Esophagus squamous epithelium (tissue), 5 donors: ENCODE results near the gene PRR14L. TPM values are rescaled to one million over a fixed set of nuclear protein-coding genes. Genes with fewer than 3 reads are reported as not detected.
"Not testable (repeated sequence)": the region's sequence is repeated elsewhere in the genome, so short reads cannot be mapped to it uniquely, and the experiment has no call there.

ENCODE experiments used
- DNase-seq: peaks from one replicate; lab custom pipeline; 2025; lab: John Stamatoyannopoulos, UW
- H3K27ac ChIP-seq, 4 donors: fragments of 200-600 bp; sonication (generic); one replicate each; pipeline ENCODE4 v1.5.1; 2016 to 2019; ENCODE audit warnings: mild to moderate bottlenecking in 1 of 4
- H3K27me3 ChIP-seq, 4 donors: fragments of 200-600 bp; sonication (generic); 1 replicate in 3 of 4; 2 replicates in 1 of 4; pipeline versions ENCODE4 v1.5.1 to v1.6.0; 2017 to 2021; ENCODE audit warnings: antibody characterized with exemption in 1 of 4
- H3K36me3 ChIP-seq, 3 donors: fragments of 200-600 bp; sonication (generic); one replicate each; pipeline ENCODE4 v1.5.1; 2016 to 2019
- H3K4me1 ChIP-seq, 3 donors: fragments of 200-600 bp; sonication (generic); one replicate each; pipeline ENCODE4 v1.5.1; 2017 to 2019
- H3K4me3 ChIP-seq, 4 donors: fragments of 200-600 bp; sonication (generic); 1 replicate in 3 of 4; 2 replicates in 1 of 4; pipeline ENCODE4 v1.5.1; 2016 to 2019; ENCODE audit warnings: mild to moderate bottlenecking in 2 of 4, moderate library complexity in 1 of 4
- H3K9me3 ChIP-seq, 3 donors: fragments of 200-600 bp; sonication (generic); one replicate each; pipeline ENCODE4 v1.5.1; 2016 to 2019
- POLR2A ChIP-seq, 4 donors: fragments of 450-650 bp; IDR thresholded peaks; one replicate each; pipeline ENCODE4 v1.6.1; 2017; ENCODE audit warnings: antibody characterized with exemption in 4 of 4, mild to moderate bottlenecking in 4 of 4, moderate library complexity in 3 of 4
- WGBS, 2 donors: methylation state at CpG; one replicate each; pipeline ENCODE4 v1.1.5; 2018; 5-methylcytosine and 5-hydroxymethylcytosine counted together
- intact Hi-C: fragments of 100-400 bp; cut with DNase I; formaldehyde crosslinking; loops from one replicate; pipeline ENCODE4 v1.15.0; 2022
- total RNA-seq, 4 donors: library from RNA; depleted of rRNA; stranded (reverse); fragments of >200 nt; gene quantifications; one replicate each; pipeline ENCODE4 v1.1.0, GENCODE V29; 2016
- TF ChIP-seq, protein P1 (sequence below), 6 experiments: fragments of 450-650 bp in 4 of 6; fragments of 200-600 bp in 2 of 6; sonication (generic) in 2 of 6; IDR thresholded peaks; one replicate each; pipeline ENCODE4 v1.5.1; 2016 to 2019; ENCODE audit warnings: antibody characterized with exemption in 6 of 6, mild to moderate bottlenecking in 4 of 6, moderate library complexity in 4 of 6
- donor health status: DM: yes; HTN: yes; CAD: no.

The PRR14L gene
- total RNA-seq, 4 donors from 2014 or later: 17.2 to 30.5 (median 25.7) TPM

DNA sequence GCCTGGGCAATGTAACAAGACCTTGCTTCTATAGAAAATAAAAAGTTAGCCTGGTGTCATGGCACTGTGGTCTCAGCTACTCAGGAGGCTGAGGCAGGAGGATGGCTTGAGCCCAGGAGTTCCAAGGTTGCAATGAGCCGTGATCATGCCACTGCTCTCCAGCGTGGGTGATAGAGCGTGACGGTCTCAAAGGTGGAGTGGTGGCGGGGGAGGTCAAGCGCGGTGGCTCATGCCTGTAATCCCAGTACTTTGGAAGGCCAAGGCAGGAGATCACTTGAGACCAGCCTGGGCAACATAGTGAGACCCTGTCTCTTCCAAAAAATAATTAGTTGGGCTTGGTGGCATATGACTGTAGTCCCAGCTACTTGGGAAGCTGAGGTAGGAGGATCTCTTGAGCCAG, 71.2 kb downstream of the PRR14L start:
- Histone ChIP-seq H3K27me3 (no peaks in the 10 kb centered on the region), H3K4me3 (no peak overlapping the region), H3K9me3 (no peaks in the 10 kb centered on the region), H3K4me1 (peaks cover 5 to 46% (median 26%) of the 10 kb centered on the region in 3 donors), H3K27ac (no peak overlapping the region), H3K36me3 (peaks cover 0 to 3% (median 0%) of the 10 kb centered on the region in 3 donors)
- TF ChIP-seq POLR2A (IDR thresholded peaks at IDR 0.05): no peak
- TF ChIP-seq, protein P1, sequence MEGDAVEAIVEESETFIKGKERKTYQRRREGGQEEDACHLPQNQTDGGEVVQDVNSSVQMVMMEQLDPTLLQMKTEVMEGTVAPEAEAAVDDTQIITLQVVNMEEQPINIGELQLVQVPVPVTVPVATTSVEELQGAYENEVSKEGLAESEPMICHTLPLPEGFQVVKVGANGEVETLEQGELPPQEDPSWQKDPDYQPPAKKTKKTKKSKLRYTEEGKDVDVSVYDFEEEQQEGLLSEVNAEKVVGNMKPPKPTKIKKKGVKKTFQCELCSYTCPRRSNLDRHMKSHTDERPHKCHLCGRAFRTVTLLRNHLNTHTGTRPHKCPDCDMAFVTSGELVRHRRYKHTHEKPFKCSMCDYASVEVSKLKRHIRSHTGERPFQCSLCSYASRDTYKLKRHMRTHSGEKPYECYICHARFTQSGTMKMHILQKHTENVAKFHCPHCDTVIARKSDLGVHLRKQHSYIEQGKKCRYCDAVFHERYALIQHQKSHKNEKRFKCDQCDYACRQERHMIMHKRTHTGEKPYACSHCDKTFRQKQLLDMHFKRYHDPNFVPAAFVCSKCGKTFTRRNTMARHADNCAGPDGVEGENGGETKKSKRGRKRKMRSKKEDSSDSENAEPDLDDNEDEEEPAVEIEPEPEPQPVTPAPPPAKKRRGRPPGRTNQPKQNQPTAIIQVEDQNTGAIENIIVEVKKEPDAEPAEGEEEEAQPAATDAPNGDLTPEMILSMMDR (IDR thresholded peaks at IDR 0.05): no peak
- no peak for DNase-seq
- intact Hi-C loops: loop anchor here (10.0 kb wide), 1 partner anchor 266 kb away; the partner anchor contains the start of gene YWHAH
- WGBS, 2 donors: 86 to 96% methylated on average over 7 of the region's 7 CpGs

GRCh38 chr22:31676700-31677099, 73.2 kb downstream of the PRR14L start:
- TF ChIP-seq, protein P1 (IDR thresholded peaks at IDR 0.05): peak in 1 of 6 experiments; percentile 13
- peak in 3 of 4 donors; percentile 41 to 58 (median 51) for TF ChIP-seq POLR2A (IDR thresholded peaks at IDR 0.05)
- H3K27ac ChIP-seq: peak overlapping the region; percentile 78 to 85 (median 82)
- no peaks in the 10 kb centered on the region for H3K36me3 ChIP-seq
- H3K4me1 ChIP-seq: peaks cover 0 to 27% (median 12%) of the 10 kb centered on the region in 3 donors
- peak; percentile 74 for DNase-seq
- intact Hi-C loops: loop anchor here (10.0 kb wide), 1 partner anchor 268 kb away; the partner anchor contains the start of gene YWHAH
- no peaks in the 10 kb centered on the region for H3K27me3 ChIP-seq
- 0 to 1% methylated on average over 3 to 24 of the region's 25 CpGs for WGBS, 2 donors
- no peaks in the 10 kb centered on the region for H3K9me3 ChIP-seq
- peak overlapping the region; percentile 25 to 67 (median 48) for H3K4me3 ChIP-seq

DNA sequence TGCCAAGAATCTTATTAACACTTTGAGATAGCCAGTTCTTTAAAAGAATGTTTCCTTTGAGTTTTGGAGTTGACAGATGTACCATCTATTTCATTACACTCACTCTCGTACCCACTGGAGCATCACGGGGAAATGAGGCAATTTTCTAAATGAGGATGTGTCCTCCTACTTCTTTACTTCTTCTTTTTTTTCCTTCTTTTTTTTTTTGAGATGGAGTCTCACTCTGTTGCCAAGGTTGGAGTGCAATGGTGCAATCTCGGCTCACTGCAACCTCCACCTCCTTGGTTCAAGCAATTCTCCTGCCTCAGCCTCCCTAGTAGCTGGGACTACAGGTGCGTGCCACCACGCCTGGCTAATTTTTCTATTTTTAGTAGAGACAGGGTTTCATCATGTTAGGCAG, 75.7 kb downstream of the PRR14L start:
- WGBS, 2 donors: 76 to 87% methylated on average over 5 of the region's 5 CpGs
- H3K4me1 ChIP-seq: peaks cover 0 to 11% (median 3%) of the 10 kb centered on the region in 3 donors
- intact Hi-C loops: loop anchor here (10.0 kb wide), 1 partner anchor 271 kb away; the partner anchor contains the start of gene YWHAH
- not testable (repeated sequence) for H3K9me3 ChIP-seq, H3K4me3 ChIP-seq, H3K36me3 ChIP-seq, H3K27ac ChIP-seq, DNase-seq, H3K27me3 ChIP-seq

DNA sequence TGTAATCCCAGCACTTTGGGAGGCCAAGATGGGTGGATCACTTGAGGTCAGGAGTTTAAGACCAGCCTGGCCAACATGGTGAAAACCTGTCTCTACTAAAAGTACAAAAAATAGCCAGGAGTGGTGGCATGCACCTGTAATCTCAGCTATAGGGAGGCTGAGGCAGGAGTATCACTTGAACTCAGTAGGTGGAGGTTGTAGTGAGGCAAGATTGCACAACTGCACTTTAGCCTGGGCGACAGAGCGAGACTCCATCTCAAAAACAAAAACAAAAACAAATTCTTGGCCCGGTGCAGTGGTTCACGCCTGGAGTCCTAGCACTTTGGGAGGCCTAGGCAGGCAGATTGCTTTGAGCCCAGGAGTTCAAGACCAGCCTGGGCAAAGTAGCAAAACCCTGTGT, 81.1 kb downstream of the PRR14L start:
- intact Hi-C loops, H3K27ac ChIP-seq, H3K9me3 ChIP-seq, H3K36me3 ChIP-seq, DNase-seq, H3K4me3 ChIP-seq, H3K27me3 ChIP-seq, H3K4me1 ChIP-seq: not testable (repeated sequence)
- WGBS, 2 donors: 85 to 96% methylated on average over 4 of the region's 4 CpGs

DNA sequence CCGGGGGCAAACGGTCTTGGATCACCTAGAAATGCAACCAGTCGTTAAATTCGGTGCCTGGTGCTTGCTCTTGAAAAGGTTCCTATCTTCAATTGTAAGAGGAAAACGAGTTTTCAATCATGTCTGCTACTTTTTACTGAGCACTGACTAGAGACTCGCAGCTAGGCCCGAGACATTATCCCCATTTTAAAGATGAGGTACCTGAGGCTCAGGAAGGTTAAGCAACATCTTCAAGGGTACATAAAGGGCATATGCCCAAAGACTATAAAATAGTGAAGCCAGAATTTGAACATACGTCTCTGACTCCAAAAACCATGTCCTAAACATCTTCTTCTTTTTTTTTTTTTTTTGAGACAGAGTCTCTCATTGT, 87.3 kb downstream of the PRR14L start:
- Histone ChIP-seq H3K36me3 (no peaks in the 10 kb centered on the region), H3K4me3 (peak overlapping the region; percentile 67 to 99 (median 86)), H3K4me1 (peaks cover 8 to 40% (median 18%) of the 10 kb centered on the region in 3 donors), H3K9me3 (no peaks in the 10 kb centered on the region), H3K27ac (peak overlapping the region; percentile 90 to 95 (median 92)), H3K27me3 (no peaks in the 10 kb centered on the region)
- no peak for DNase-seq
- TF ChIP-seq, protein P1 (IDR thresholded peaks at IDR 0.05): no peak
- no peak for TF ChIP-seq POLR2A (IDR thresholded peaks at IDR 0.05)
- intact Hi-C loops: no loop called here
- 36 to 45% methylated on average over 8 of the region's 8 CpGs for WGBS, 2 donors

DNA sequence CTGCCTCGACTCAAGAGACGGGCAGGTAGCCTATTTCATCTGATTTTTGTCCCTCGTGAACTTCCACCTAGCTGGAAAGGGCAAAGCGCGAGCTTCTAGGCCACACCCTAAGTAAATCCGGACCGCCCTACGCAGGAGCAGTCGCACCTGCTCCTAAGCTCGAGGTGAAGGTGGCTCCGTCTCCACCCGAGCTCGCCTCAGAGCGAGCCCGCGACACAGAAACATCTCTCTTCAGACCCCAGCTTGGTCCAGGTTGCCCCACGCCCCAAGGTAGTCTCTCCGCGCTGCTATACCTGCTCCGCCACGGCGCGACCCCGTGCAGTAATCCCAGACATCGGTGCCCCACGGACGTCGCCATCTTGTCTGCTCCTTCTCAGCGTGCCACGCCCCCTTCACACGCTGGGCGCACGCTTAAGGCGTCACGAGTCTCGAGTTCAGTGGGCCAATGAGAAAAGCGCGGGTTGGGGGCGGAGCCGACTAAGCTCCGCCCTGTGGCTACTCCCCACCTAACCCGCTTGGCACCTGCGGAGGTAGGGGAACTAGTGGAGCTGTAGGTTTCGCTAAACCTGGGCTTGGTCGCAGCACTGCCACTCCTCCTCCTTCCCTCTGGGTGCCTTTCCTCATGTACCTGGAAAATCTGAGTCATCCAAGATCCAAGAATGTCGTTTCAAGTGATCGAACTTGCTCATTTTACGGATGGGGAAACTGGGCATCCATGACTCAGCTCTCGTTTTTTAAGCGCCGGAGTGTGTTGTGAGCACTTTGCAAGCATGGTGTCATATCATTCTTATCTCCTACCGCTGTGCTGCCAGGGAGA, 87.9 kb downstream of the PRR14L start, which contains the start of gene PISD:
TSS of gene PISD (minus strand) at position 365 of the 817 bp plus-strand sequence. CDS start at position 358, 7 bp downstream.
- no peaks in the 10 kb centered on the region for H3K36me3 ChIP-seq
- DNase-seq: peak; percentile 87
- intact Hi-C loops: no loop called here
- no peaks in the 10 kb centered on the region for H3K27me3 ChIP-seq
- H3K4me1 ChIP-seq: peaks cover 8 to 43% (median 18%) of the 10 kb centered on the region in 3 donors
- H3K9me3 ChIP-seq: no peaks in the 10 kb centered on the region
- H3K27ac ChIP-seq: peak within 1 kb of the TSS; percentile 90 to 95 (median 92)
- WGBS, 2 donors: 1 to 2% methylated on average over 45 to 50 of the region's 52 CpGs
- TF ChIP-seq, protein P1 (IDR thresholded peaks at IDR 0.05): peak in 2 of 6 experiments; percentile 1 to 6
- peak in 3 of 4 donors; percentile 32 to 83 (median 82) for TF ChIP-seq POLR2A (IDR thresholded peaks at IDR 0.05)
- peak within 1 kb of the TSS; percentile 67 to 99 (median 86) for H3K4me3 ChIP-seq

- DNase-seq, H3K36me3 ChIP-seq, intact Hi-C loops, H3K27me3 ChIP-seq, H3K9me3 ChIP-seq: not testable (repeated sequence)
- H3K27ac ChIP-seq: peak overlapping the region; percentile 90 to 95 (median 92)
- 25 to 38% methylated on average over 6 to 8 of the region's 10 CpGs for WGBS, 2 donors
- H3K4me1 ChIP-seq: peaks cover 8 to 44% (median 18%) of the 10 kb centered on the region in 3 donors
- H3K4me3 ChIP-seq: peak overlapping the region; percentile 67 to 99 (median 86)
Measured at GRCh38 chr22:31660860-31661341, 89.0 kb downstream of the PRR14L start.
